ENCODE data around the gene HES2. TPM values are rescaled to one million over a fixed set of nuclear protein-coding genes. Genes with fewer than 3 reads are reported as not detected.

HES2 gene
- 1.1 and 2.4 TPM in 2 replicates for total RNA-seq (2014; rRNA removed; shearing (Covaris generic))
- polyA plus RNA-seq (2015; cell fraction: cytosol; rRNA removed), result 0.11 and 1.3 TPM in 2 replicates
- polyA plus RNA-seq (2015; cell fraction: nucleus; rRNA removed), result 0.19 and 2.1 TPM in 2 replicates

- in situ Hi-C loops (cut with HindIII; ENCODE audit: low pct_unique_long_range_greater_than_20kb, low sequenced_read_pairs), result no loop called here
- DNase-seq (ENCODE audit: low read depth, low spot score), result no peak
Measured at GRCh38 chr1:6419804-6420453, at the start of gene HES2. Gene HES2, minus strand, starts transcription at chr1:6419919. Its CDS starts 99 bp downstream, at chr1:6419820.

- DNase-seq (ENCODE audit: low read depth, low spot score), result no peak
- in situ Hi-C loops (cut with HindIII; ENCODE audit: low pct_unique_long_range_greater_than_20kb, low sequenced_read_pairs), result no loop called here
Measured at GRCh38 chr1:6468729-6469461, 49.2 kb upstream of the HES2 start.

- in situ Hi-C loops (cut with HindIII; ENCODE audit: low pct_unique_long_range_greater_than_20kb, low sequenced_read_pairs), result no loop called here
- no peak for DNase-seq (ENCODE audit: low read depth, low spot score)
Measured at GRCh38 chr1:6467744-6468688, 48.3 kb upstream of the HES2 start.

- in situ Hi-C loops (cut with HindIII; ENCODE audit: low pct_unique_long_range_greater_than_20kb, low sequenced_read_pairs), result no loop called here
- DNase-seq (ENCODE audit: low read depth, low spot score), result no peak
Measured at GRCh38 chr1:6467224-6467623, 47.5 kb upstream of the HES2 start.

GRCh38 chr1:6466751-6467150, 47.0 kb upstream of the HES2 start:
- in situ Hi-C loops (cut with HindIII; ENCODE audit: low pct_unique_long_range_greater_than_20kb, low sequenced_read_pairs), result no loop called here

GRCh38 chr1:6466023-6466422, 46.3 kb upstream of the HES2 start, which contains the start of gene TNFRSF25:
Gene TNFRSF25, minus strand, starts transcription at chr1:6466173. Its CDS starts 66 bp downstream, at chr1:6466107.
- in situ Hi-C loops (cut with HindIII; ENCODE audit: low pct_unique_long_range_greater_than_20kb, low sequenced_read_pairs), result no loop called here
- no peak for DNase-seq (ENCODE audit: low read depth, low spot score)

More at GRCh38 chr1:6466751-6467150, 47.0 kb upstream of the HES2 start:
- no peak for DNase-seq (ENCODE audit: low read depth, low spot score)

- in situ Hi-C loops (cut with HindIII; ENCODE audit: low pct_unique_long_range_greater_than_20kb, low sequenced_read_pairs), result no loop called here
Measured at GRCh38 chr1:6465461-6466005, 45.8 kb upstream of the HES2 start.

GRCh38 chr1:6464915-6465314, 45.2 kb upstream of the HES2 start:
- in situ Hi-C loops (cut with HindIII; ENCODE audit: low pct_unique_long_range_greater_than_20kb, low sequenced_read_pairs), result no loop called here
- no peak for DNase-seq (ENCODE audit: low read depth, low spot score)

More at GRCh38 chr1:6465461-6466005, 45.8 kb upstream of the HES2 start:
- no peak for DNase-seq (ENCODE audit: low read depth, low spot score)

- DNase-seq (ENCODE audit: low read depth, low spot score), result no peak
- in situ Hi-C loops (cut with HindIII; ENCODE audit: low pct_unique_long_range_greater_than_20kb, low sequenced_read_pairs), result no loop called here
Measured at GRCh38 chr1:6464514-6464836, 44.8 kb upstream of the HES2 start.

- DNase-seq (ENCODE audit: low read depth, low spot score), result no peak
Measured at GRCh38 chr1:6463120-6463412, 43.3 kb upstream of the HES2 start.

GRCh38 chr1:6462412-6463119, 42.8 kb upstream of the HES2 start:
- DNase-seq (ENCODE audit: low read depth, low spot score), result no peak
- in situ Hi-C loops (cut with HindIII; ENCODE audit: low pct_unique_long_range_greater_than_20kb, low sequenced_read_pairs), result no loop called here

More at GRCh38 chr1:6463120-6463412, 43.3 kb upstream of the HES2 start:
- in situ Hi-C loops (cut with HindIII; ENCODE audit: low pct_unique_long_range_greater_than_20kb, low sequenced_read_pairs), result no loop called here

GRCh38 chr1:6461538-6462411, 42.1 kb upstream of the HES2 start:
- in situ Hi-C loops (cut with HindIII; ENCODE audit: low pct_unique_long_range_greater_than_20kb, low sequenced_read_pairs), result no loop called here
- DNase-seq (ENCODE audit: low read depth, low spot score), result no peak

- in situ Hi-C loops (cut with HindIII; ENCODE audit: low pct_unique_long_range_greater_than_20kb, low sequenced_read_pairs), result no loop called here
Measured at GRCh38 chr1:6461051-6461530, 41.4 kb upstream of the HES2 start.

GRCh38 chr1:6460301-6461050, 40.8 kb upstream of the HES2 start:
- DNase-seq (ENCODE audit: low read depth, low spot score), result no peak
- in situ Hi-C loops (cut with HindIII; ENCODE audit: low pct_unique_long_range_greater_than_20kb, low sequenced_read_pairs), result no loop called here

More at GRCh38 chr1:6461051-6461530, 41.4 kb upstream of the HES2 start:
- DNase-seq (ENCODE audit: low read depth, low spot score), result no peak

- in situ Hi-C loops (cut with HindIII; ENCODE audit: low pct_unique_long_range_greater_than_20kb, low sequenced_read_pairs), result no loop called here
- no peak for DNase-seq (ENCODE audit: low read depth, low spot score)
Measured at GRCh38 chr1:6459850-6460265, 40.1 kb upstream of the HES2 start.

Measured in SK-MEL-5 (cell line).